ENCODE data around the gene CAMKMT.

DNA sequence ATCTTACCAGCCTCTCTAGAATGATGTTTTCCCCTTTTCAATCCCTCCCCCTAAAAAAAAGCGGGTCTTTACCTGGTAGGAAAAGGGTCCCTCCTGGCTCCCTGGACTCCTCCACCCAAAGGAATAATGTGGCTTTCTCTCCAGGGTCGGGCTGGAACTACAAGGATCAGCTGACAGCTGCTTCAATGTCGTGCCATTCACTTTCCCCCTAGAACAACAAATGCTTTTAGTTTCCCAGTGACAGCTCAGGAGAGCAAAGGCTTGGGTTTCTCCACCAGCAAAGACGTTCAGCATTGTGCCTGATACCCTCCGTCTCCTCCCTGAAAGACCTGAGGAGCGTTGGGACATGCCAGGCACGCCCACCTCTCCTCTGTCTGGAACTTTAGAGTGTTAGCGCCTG lies 405.9 kb downstream of the CAMKMT start:
- TF ChIP-seq, protein P1, sequence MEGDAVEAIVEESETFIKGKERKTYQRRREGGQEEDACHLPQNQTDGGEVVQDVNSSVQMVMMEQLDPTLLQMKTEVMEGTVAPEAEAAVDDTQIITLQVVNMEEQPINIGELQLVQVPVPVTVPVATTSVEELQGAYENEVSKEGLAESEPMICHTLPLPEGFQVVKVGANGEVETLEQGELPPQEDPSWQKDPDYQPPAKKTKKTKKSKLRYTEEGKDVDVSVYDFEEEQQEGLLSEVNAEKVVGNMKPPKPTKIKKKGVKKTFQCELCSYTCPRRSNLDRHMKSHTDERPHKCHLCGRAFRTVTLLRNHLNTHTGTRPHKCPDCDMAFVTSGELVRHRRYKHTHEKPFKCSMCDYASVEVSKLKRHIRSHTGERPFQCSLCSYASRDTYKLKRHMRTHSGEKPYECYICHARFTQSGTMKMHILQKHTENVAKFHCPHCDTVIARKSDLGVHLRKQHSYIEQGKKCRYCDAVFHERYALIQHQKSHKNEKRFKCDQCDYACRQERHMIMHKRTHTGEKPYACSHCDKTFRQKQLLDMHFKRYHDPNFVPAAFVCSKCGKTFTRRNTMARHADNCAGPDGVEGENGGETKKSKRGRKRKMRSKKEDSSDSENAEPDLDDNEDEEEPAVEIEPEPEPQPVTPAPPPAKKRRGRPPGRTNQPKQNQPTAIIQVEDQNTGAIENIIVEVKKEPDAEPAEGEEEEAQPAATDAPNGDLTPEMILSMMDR (IDR thresholded peaks at IDR 0.05): no peak
- no peak for TF ChIP-seq POLR2A (IDR thresholded peaks at IDR 0.05)
